ENCODE results near the gene CYB5B. TPM values are rescaled to one million over a fixed set of nuclear protein-coding genes. Genes with fewer than 3 reads are reported as not detected.
"Not testable (repeated sequence)": the region's sequence is repeated elsewhere in the genome, so short reads cannot be mapped to it uniquely, and the experiment has no call there.

Gene CYB5B
- total RNA-seq, 5 donors from 2014 or later (not counting 1 experiment from before 2014, with no cell fraction given), result 42.9 to 62.0 (median 54.4) TPM

GRCh38 chr16:69423189-69423588, 1.2 kb upstream of the CYB5B start:
- ChIA-PET CTCF (no interaction called here), POLR2A (interaction anchor here in 1 of 2 donors (0.6 kb wide), 1 partner anchor 15 kb away, joined by 5 read pairs; no protein-coding TSS in a partner anchor)
- H3K27me3 Mint-ChIP-seq, result no peaks in the 10 kb centered on the region
- H3K4me1 Mint-ChIP-seq, result peaks cover 21 to 31% (median 28%) of the 10 kb centered on the region in 3 donors
- 81% methylated on average over 9 of the region's 11 CpGs for WGBS (ENCODE audit: insufficient coverage)
- Histone ChIP-seq H3K4me3 (ENCODE audit: control insufficient read depth in 1 of 2, extremely low read depth in 1 of 2, low read length in 1 of 2) (no peak overlapping the region), H3K4me1 (ENCODE audit: control insufficient read depth in 1 of 2, extremely low read depth in 1 of 2, insufficient read depth in 2 of 2, low read length in 2 of 2) (peaks cover 7 to 16% of the 10 kb centered on the region in 2 experiments), H3K27me3 (replicated peaks in 1 of 2; ENCODE audit: control insufficient read depth in 2 of 2, extremely low read depth in 1 of 2, insufficient read depth in 2 of 2, low read length in 1 of 2) (no peaks in the 10 kb centered on the region), H3K36me3 (ENCODE audit: control insufficient read depth in 2 of 2, extremely low read depth in 1 of 2, insufficient read depth in 1 of 2, low read length in 1 of 2) (peaks cover 0 to 9% of the 10 kb centered on the region in 2 donors), H3K9me3 (no peaks in the 10 kb centered on the region), H3K27ac (ENCODE audit: low read length) (no peak overlapping the region)
- peak overlapping the region; percentile 67 to 96 (median 91) for H3K4me3 Mint-ChIP-seq
- H3K27ac Mint-ChIP-seq, result no peak overlapping the region
- ATAC-seq (replicated peaks in 1 of 4) (no peak), DNase-seq (no peak)
- no peaks in the 10 kb centered on the region for H3K9me3 Mint-ChIP-seq
- peaks cover 10% of the 10 kb centered on the region for H3K36me3 Mint-ChIP-seq

- peak overlapping the region; percentile 69 to 89 for H3K4me3 ChIP-seq (ENCODE audit: control insufficient read depth in 1 of 2, extremely low read depth in 1 of 2, low read length in 1 of 2)
- peaks cover 4 to 22% of the 10 kb centered on the region in 2 donors for H3K36me3 ChIP-seq (ENCODE audit: control insufficient read depth in 2 of 2, extremely low read depth in 1 of 2, insufficient read depth in 1 of 2, low read length in 1 of 2)
- WGBS (ENCODE audit: insufficient coverage), result 5% methylated on average over 5 of the region's 11 CpGs
- no peaks in the 10 kb centered on the region for H3K27me3 ChIP-seq (replicated peaks in 1 of 2; ENCODE audit: control insufficient read depth in 2 of 2, extremely low read depth in 1 of 2, insufficient read depth in 2 of 2, low read length in 1 of 2)
- ChIA-PET POLR2A (interaction anchor here (0.5 to 1.6 kb wide), 4 partner anchors 13 to 230 kb away, joined by 3 to 6 read pairs (median 3); no protein-coding TSS in a partner anchor), CTCF (interaction anchor here (0.5 to 1.5 kb wide), 5 partner anchors 12 to 85 kb away, joined by 3 to 4 read pairs (median 3); no protein-coding TSS in a partner anchor)
- peaks cover 6 to 9% (median 7%) of the 10 kb centered on the region in 3 donors for H3K9me3 Mint-ChIP-seq
- DNase-seq (no peak), ATAC-seq (replicated peaks in 1 of 4) (peak in 1 of 4 experiments; percentile 1)
- no peaks in the 10 kb centered on the region for H3K27me3 Mint-ChIP-seq
- H3K27ac ChIP-seq (ENCODE audit: low read length), result peak overlapping the region; percentile 59
- peak overlapping the region; percentile 91 to 96 (median 94) for H3K4me3 Mint-ChIP-seq
- H3K4me1 ChIP-seq (ENCODE audit: control insufficient read depth in 1 of 2, extremely low read depth in 1 of 2, insufficient read depth in 2 of 2, low read length in 2 of 2), result peaks cover 7 to 16% of the 10 kb centered on the region in 2 experiments
- peaks cover 38 to 46% (median 41%) of the 10 kb centered on the region in 3 donors for H3K4me1 Mint-ChIP-seq
- H3K36me3 Mint-ChIP-seq, result peaks cover 28% of the 10 kb centered on the region
- H3K27ac Mint-ChIP-seq, result peak overlapping the region; percentile 93 to 95
- no peaks in the 10 kb centered on the region for H3K9me3 ChIP-seq
Measured at GRCh38 chr16:69424935-69425784, 741 bp downstream of the CYB5B start.

- Histone ChIP-seq H3K27me3 (replicated peaks in 1 of 2; ENCODE audit: control insufficient read depth in 2 of 2, extremely low read depth in 1 of 2, insufficient read depth in 2 of 2, low read length in 1 of 2) (no peaks in the 10 kb centered on the region), H3K36me3 (ENCODE audit: control insufficient read depth in 2 of 2, extremely low read depth in 1 of 2, insufficient read depth in 1 of 2, low read length in 1 of 2) (peaks cover 4 to 50% of the 10 kb centered on the region in 2 donors), H3K27ac (ENCODE audit: low read length) (no peak overlapping the region), H3K9me3 (no peaks in the 10 kb centered on the region), H3K4me1 (ENCODE audit: control insufficient read depth in 1 of 2, extremely low read depth in 1 of 2, insufficient read depth in 2 of 2, low read length in 2 of 2) (peaks cover 7 to 13% of the 10 kb centered on the region in 2 experiments), H3K4me3 (ENCODE audit: control insufficient read depth in 1 of 2, extremely low read depth in 1 of 2, low read length in 1 of 2) (no peak overlapping the region)
- Mint-ChIP-seq H3K27me3 (no peaks in the 10 kb centered on the region), H3K27ac (no peak overlapping the region), H3K4me1 (peaks cover 47 to 54% (median 53%) of the 10 kb centered on the region in 3 donors), H3K4me3 (no peak overlapping the region), H3K9me3 (peaks cover 6 to 9% (median 7%) of the 10 kb centered on the region in 3 donors), H3K36me3 (peaks cover 41% of the 10 kb centered on the region)
- ChIA-PET CTCF (no interaction called here), POLR2A (no interaction called here)
- ATAC-seq (replicated peaks in 1 of 4) (no peak), DNase-seq (no peak)
- 97% methylated on average over 2 of the region's 2 CpGs for WGBS (ENCODE audit: insufficient coverage)
Measured at GRCh38 chr16:69428652-69429051, 4.2 kb downstream of the CYB5B start.

GRCh38 chr16:69429058-69429640, 4.7 kb downstream of the CYB5B start:
- H3K27ac ChIP-seq (ENCODE audit: low read length); H3K9me3 Mint-ChIP-seq; CTCF ChIA-PET; H3K4me3 ChIP-seq (ENCODE audit: control insufficient read depth in 1 of 2, extremely low read depth in 1 of 2, low read length in 1 of 2); H3K9me3 ChIP-seq; ATAC-seq (replicated peaks in 1 of 4); H3K4me3 Mint-ChIP-seq; POLR2A ChIA-PET; H3K27me3 Mint-ChIP-seq; H3K27me3 ChIP-seq (replicated peaks in 1 of 2; ENCODE audit: control insufficient read depth in 2 of 2, extremely low read depth in 1 of 2, insufficient read depth in 2 of 2, low read length in 1 of 2); DNase-seq; H3K4me1 ChIP-seq (ENCODE audit: control insufficient read depth in 1 of 2, extremely low read depth in 1 of 2, insufficient read depth in 2 of 2, low read length in 2 of 2): not testable (repeated sequence)
- peaks cover 4 to 50% of the 10 kb centered on the region in 2 donors for H3K36me3 ChIP-seq (ENCODE audit: control insufficient read depth in 2 of 2, extremely low read depth in 1 of 2, insufficient read depth in 1 of 2, low read length in 1 of 2)
- Mint-ChIP-seq H3K27ac (peak overlapping the region; percentile 11 to 37), H3K36me3 (peaks cover 43% of the 10 kb centered on the region), H3K4me1 (peaks cover 51 to 56% (median 54%) of the 10 kb centered on the region in 3 donors)
- WGBS (ENCODE audit: insufficient coverage), result 100% methylated on average over 7 of the region's 7 CpGs

GRCh38 chr16:69431948-69432468, 7.6 kb downstream of the CYB5B start:
- Mint-ChIP-seq H3K9me3 (peaks cover 6 to 9% (median 7%) of the 10 kb centered on the region in 3 donors), H3K36me3 (peaks cover 53% of the 10 kb centered on the region), H3K27ac (peak overlapping the region in 1 of 2 donors; percentile 56), H3K27me3 (no peaks in the 10 kb centered on the region), H3K4me3 (no peak overlapping the region), H3K4me1 (peaks cover 60 to 62% (median 61%) of the 10 kb centered on the region in 3 donors)
- WGBS (ENCODE audit: insufficient coverage), result 71% methylated on average over 1 of the region's 2 CpGs
- H3K4me1 ChIP-seq (ENCODE audit: control insufficient read depth in 1 of 2, extremely low read depth in 1 of 2, insufficient read depth in 2 of 2, low read length in 2 of 2), result no peaks in the 10 kb centered on the region
- no peak for ATAC-seq (replicated peaks in 1 of 4)
- H3K36me3 ChIP-seq (ENCODE audit: control insufficient read depth in 2 of 2, extremely low read depth in 1 of 2, insufficient read depth in 1 of 2, low read length in 1 of 2), result peaks cover 4 to 52% of the 10 kb centered on the region in 2 donors
- no peak overlapping the region for H3K4me3 ChIP-seq (ENCODE audit: control insufficient read depth in 1 of 2, extremely low read depth in 1 of 2, low read length in 1 of 2)
- ChIA-PET CTCF (no interaction called here), POLR2A (no interaction called here)
- DNase-seq, result no peak
- no peaks in the 10 kb centered on the region for H3K27me3 ChIP-seq (replicated peaks in 1 of 2; ENCODE audit: control insufficient read depth in 2 of 2, extremely low read depth in 1 of 2, insufficient read depth in 2 of 2, low read length in 1 of 2)
- H3K27ac ChIP-seq (ENCODE audit: low read length), result no peak overlapping the region
- H3K9me3 ChIP-seq, result no peaks in the 10 kb centered on the region

- Mint-ChIP-seq H3K4me1 (peaks cover 65 to 67% (median 67%) of the 10 kb centered on the region in 3 donors), H3K36me3 (peaks cover 45% of the 10 kb centered on the region)
- CTCF ChIA-PET, result no interaction called here
Measured at GRCh38 chr16:69434066-69434465, 9.6 kb downstream of the CYB5B start.

More at GRCh38 chr16:69434066-69434465, 9.6 kb downstream of the CYB5B start:
- H3K27me3 ChIP-seq (replicated peaks in 1 of 2; ENCODE audit: control insufficient read depth in 2 of 2, extremely low read depth in 1 of 2, insufficient read depth in 2 of 2, low read length in 1 of 2), result no peaks in the 10 kb centered on the region
- Mint-ChIP-seq H3K4me3 (no peak overlapping the region), H3K27ac (no peak overlapping the region), H3K27me3 (no peaks in the 10 kb centered on the region), H3K9me3 (peaks cover 0 to 1% (median under 1%) of the 10 kb centered on the region in 3 donors)
- ATAC-seq (replicated peaks in 1 of 4), result no peak
- H3K27ac ChIP-seq (ENCODE audit: low read length), result no peak overlapping the region
- no peaks in the 10 kb centered on the region for H3K4me1 ChIP-seq (ENCODE audit: control insufficient read depth in 1 of 2, extremely low read depth in 1 of 2, insufficient read depth in 2 of 2, low read length in 2 of 2)
- H3K4me3 ChIP-seq (ENCODE audit: control insufficient read depth in 1 of 2, extremely low read depth in 1 of 2, low read length in 1 of 2), result no peak overlapping the region
- H3K36me3 ChIP-seq (ENCODE audit: control insufficient read depth in 2 of 2, extremely low read depth in 1 of 2, insufficient read depth in 1 of 2, low read length in 1 of 2), result peaks cover 0 to 36% of the 10 kb centered on the region in 2 donors
- POLR2A ChIA-PET, result no interaction called here
- WGBS (ENCODE audit: insufficient coverage), result no CpG with 5 or more reads among the region's 1 CpG
- no peak for DNase-seq
- H3K9me3 ChIP-seq, result no peaks in the 10 kb centered on the region
